Uterus (tissue), 4 donors: ENCODE measurements around the gene WDTC1. TPM values are rescaled to one million over a fixed set of nuclear protein-coding genes. Genes with fewer than 3 reads are reported as not detected.
A peak's percentile ranks its signal among the peaks of the same experiment; 100 is the strongest.

ENCODE experiments used
- DNase-seq, 2 donors: peaks; one replicate each; pipeline ENCODE4 v3.0.0-alpha.2; 2019 to 2020
- H3K27ac ChIP-seq, 2 donors: fragments of 200-600 bp; sonication (generic); 1 replicate in 1 of 2; 2 replicates in 1 of 2; pipeline ENCODE4 v1.5.1; 2016 to 2018
- H3K27me3 ChIP-seq, 2 donors: fragments of 200-600 bp; sonication (generic); one replicate each; pipeline ENCODE4 v1.5.1; 2018 to 2019; ENCODE audit warnings: control low read depth in 1 of 2
- H3K36me3 ChIP-seq, 2 donors: fragments of 200-600 bp; sonication (generic); one replicate each; pipeline ENCODE4 v1.5.1; 2019; ENCODE audit warnings: control low read depth in 1 of 2
- H3K4me1 ChIP-seq, 2 donors: fragments of 200-600 bp; sonication (generic); one replicate each; pipeline ENCODE4 v1.5.1; 2018 to 2019; ENCODE audit warnings: control low read depth in 1 of 2
- H3K4me3 ChIP-seq, 2 donors: fragments of 200-600 bp; sonication (generic); 1 replicate in 1 of 2; 2 replicates in 1 of 2; pipeline ENCODE4 v1.5.1; 2018 to 2019; ENCODE audit warnings: mild to moderate bottlenecking in 1 of 2
- H3K9me3 ChIP-seq, 2 donors: fragments of 200-600 bp; sonication (generic); one replicate each; pipeline ENCODE4 v1.5.1; 2019; ENCODE audit warnings: control low read depth in 1 of 2
- CTCF ChIP-seq, 4 experiments: fragments of 200-600 bp in 2 of 4; fragments of 450-650 bp in 2 of 4; sonication (generic) in 2 of 4; IDR thresholded peaks; one replicate each; pipeline ENCODE4 v1.5.1; 2016 to 2019; ENCODE audit warnings: antibody characterized with exemption in 4 of 4, mild to moderate bottlenecking in 2 of 4, moderate library complexity in 1 of 4
- POLR2A ChIP-seq, 2 donors: fragments of 450-650 bp; IDR thresholded peaks; one replicate each; pipeline ENCODE4 v1.6.1; 2016; ENCODE audit warnings: antibody characterized with exemption in 2 of 2, mild to moderate bottlenecking in 1 of 2, moderate library complexity in 1 of 2
- intact Hi-C: fragments of 100-400 bp; cut with DNase I; formaldehyde crosslinking; loops from one replicate; pipeline ENCODE4 v1.15.1; 2023; ENCODE audit warnings: low total_unique reads
- total RNA-seq, 4 donors: library from RNA; depleted of rRNA in 3 of 4; stranded (reverse); fragments of >200 nt in 3 of 4; gene quantifications; one replicate each; pipeline versions ENCODE4 v1.1.0 to v1.2.4, GENCODE V29; 2014 to 2023
- donor health status: DM: yes; HTN: yes; CAD: no.

Gene WDTC1
- total RNA-seq, 4 donors from 2014 or later: 5.6 to 45.8 (median 34.2) TPM

DNA sequence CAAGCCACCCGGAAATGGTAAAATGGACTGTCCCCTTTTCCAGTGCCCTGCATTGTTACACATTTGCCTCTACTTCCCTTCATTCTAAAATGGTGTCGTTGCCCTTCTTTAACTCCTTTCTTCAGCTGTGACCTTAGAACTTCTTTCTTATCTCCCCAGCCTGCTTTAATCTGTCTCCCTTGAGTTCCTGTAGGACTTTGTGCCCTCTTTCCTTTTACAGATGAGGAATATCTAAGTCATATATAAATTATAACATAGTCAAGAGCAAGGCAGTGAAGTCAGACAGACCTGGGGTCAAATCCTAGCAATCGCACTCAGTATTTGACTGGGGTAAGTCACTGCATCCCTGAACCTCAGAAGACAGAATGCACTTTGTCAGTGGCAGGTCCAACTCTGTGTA, 56.1 kb downstream of the WDTC1 start:
- Histone ChIP-seq H3K4me1 (no peaks in the 10 kb centered on the region), H3K27me3 (no peaks in the 10 kb centered on the region), H3K36me3 (no peaks in the 10 kb centered on the region), H3K27ac (no peak overlapping the region), H3K9me3 (no peaks in the 10 kb centered on the region), H3K4me3 (no peak overlapping the region)
- TF ChIP-seq POLR2A (IDR thresholded peaks at IDR 0.05) (no peak), CTCF (IDR thresholded peaks at IDR 0.05) (no peak)
- no peak for DNase-seq
- intact Hi-C loops: no loop called here

DNA sequence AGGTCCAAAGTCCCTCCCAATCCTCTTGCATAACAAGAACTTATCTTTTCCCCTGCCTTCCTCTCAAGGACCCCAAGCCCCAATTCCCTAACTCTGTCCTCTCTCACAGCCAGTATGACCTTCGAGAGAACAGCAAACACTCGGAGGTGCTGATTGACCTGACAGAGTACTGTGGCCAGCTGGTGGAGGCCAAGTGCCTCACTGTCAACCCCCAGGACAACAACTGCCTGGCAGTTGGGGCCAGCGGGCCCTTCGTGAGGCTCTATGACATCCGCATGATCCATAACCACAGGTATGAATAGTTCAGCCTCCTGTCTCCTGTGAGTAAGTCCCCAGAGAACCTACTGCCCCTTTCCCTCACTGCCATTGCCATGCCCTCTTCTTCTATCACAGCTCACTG, 57.7 kb downstream of the WDTC1 start:
- DNase-seq: no peak
- no peaks in the 10 kb centered on the region for H3K36me3 ChIP-seq
- H3K27ac ChIP-seq: no peak overlapping the region
- intact Hi-C loops: no loop called here
- no peaks in the 10 kb centered on the region for H3K27me3 ChIP-seq
- H3K9me3 ChIP-seq: no peaks in the 10 kb centered on the region
- TF ChIP-seq CTCF (IDR thresholded peaks at IDR 0.05) (no peak), POLR2A (IDR thresholded peaks at IDR 0.05) (no peak)
- no peaks in the 10 kb centered on the region for H3K4me1 ChIP-seq
- no peak overlapping the region for H3K4me3 ChIP-seq

DNA sequence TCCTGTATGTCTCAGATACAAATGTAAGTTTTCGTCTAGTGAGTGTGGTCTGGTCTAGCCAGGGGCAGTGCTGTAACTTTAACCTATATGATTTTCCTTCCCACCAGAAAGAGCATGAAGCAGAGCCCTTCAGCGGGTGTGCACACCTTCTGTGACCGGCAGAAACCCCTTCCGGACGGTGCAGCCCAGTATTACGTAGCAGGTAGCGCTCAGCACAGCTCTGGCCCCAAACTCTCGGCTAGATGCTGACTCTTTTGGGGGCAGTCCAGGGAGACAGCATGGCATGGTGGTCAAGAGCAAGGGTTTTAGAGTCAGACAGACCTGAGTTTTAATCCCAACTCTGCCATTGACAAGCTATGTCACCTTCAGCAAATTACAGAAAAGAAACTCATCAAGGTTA, 59.5 kb downstream of the WDTC1 start:
- intact Hi-C loops: no loop called here
- TF ChIP-seq CTCF (IDR thresholded peaks at IDR 0.05) (no peak), POLR2A (IDR thresholded peaks at IDR 0.05) (no peak)
- peaks cover 0 to 3% of the 10 kb centered on the region in 2 donors for H3K4me1 ChIP-seq
- H3K27ac ChIP-seq: no peak overlapping the region
- H3K27me3 ChIP-seq: no peaks in the 10 kb centered on the region
- H3K36me3 ChIP-seq: no peaks in the 10 kb centered on the region
- no peak for DNase-seq
- H3K4me3 ChIP-seq: no peak overlapping the region
- no peaks in the 10 kb centered on the region for H3K9me3 ChIP-seq

DNA sequence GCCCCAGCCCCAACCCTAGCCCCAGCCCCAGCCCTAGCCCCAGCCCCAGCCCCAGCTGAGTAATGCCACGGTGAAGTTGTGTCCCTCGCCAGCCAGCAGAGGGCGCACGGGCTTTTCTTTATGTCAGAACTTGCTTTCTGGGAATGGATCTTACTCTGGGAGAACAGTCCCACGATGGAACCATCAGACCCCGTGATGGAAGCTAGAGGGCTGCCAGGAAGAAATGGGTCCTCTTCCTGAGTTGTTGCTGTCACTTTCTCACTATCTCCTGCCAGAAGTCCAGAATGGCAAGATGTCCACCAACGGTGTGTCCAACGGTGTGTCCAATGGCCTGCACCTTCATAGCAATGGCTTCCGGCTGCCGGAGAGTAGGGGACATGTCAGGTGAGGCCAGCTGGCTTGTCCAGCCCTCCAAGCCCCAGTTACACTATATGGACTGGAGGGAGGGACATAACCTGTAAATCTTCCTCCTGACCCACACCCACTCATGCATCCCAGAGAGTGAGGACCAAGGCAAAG, 62.4 kb downstream of the WDTC1 start:
- intact Hi-C loops: no loop called here
- H3K27ac ChIP-seq: peak overlapping the region; percentile 20 to 84
- H3K9me3 ChIP-seq: no peaks in the 10 kb centered on the region
- H3K36me3 ChIP-seq: no peaks in the 10 kb centered on the region
- TF ChIP-seq CTCF (IDR thresholded peaks at IDR 0.05) (peak; percentile 57 to 68 (median 64)), POLR2A (IDR thresholded peaks at IDR 0.05) (no peak)
- H3K4me3 ChIP-seq: no peak overlapping the region
- peaks cover 4 to 12% of the 10 kb centered on the region in 2 donors for H3K4me1 ChIP-seq
- no peaks in the 10 kb centered on the region for H3K27me3 ChIP-seq
- DNase-seq: peak; percentile 63 to 75

- Histone ChIP-seq H3K4me1 (peaks cover 4 to 12% of the 10 kb centered on the region in 2 donors), H3K9me3 (no peaks in the 10 kb centered on the region), H3K27me3 (no peaks in the 10 kb centered on the region), H3K36me3 (no peaks in the 10 kb centered on the region), H3K4me3 (no peak overlapping the region), H3K27ac (peak overlapping the region; percentile 84 to 89)
- intact Hi-C loops: no loop called here
- no peak for DNase-seq
- TF ChIP-seq POLR2A (IDR thresholded peaks at IDR 0.05) (no peak), CTCF (IDR thresholded peaks at IDR 0.05) (no peak)
Measured at GRCh38 chr1:27297903-27298302, 63.5 kb downstream of the WDTC1 start.
